Subcutaneous abdominal adipose tissue (tissue), 5 donors: ENCODE measurements around the gene ATP9A.

Source experiments
- H3K27ac ChIP-seq: one replicate; pipeline ENCODE4 v1.7.0; 2013; ENCODE audit warnings: low read depth, mild to moderate bottlenecking, inconsistent platforms, low read length, moderate library complexity
- H3K27me3 ChIP-seq, 5 donors: one replicate each; pipeline ENCODE4 v1.7.0; 2013; ENCODE audit warnings: low read length in 5 of 5, inconsistent platforms in 1 of 5; ENCODE audit not compliant: control insufficient read depth in 5 of 5, insufficient read depth in 4 of 5
- H3K36me3 ChIP-seq, 5 donors: one replicate each; pipeline ENCODE4 v1.7.0; 2013; ENCODE audit warnings: low read length in 5 of 5; ENCODE audit not compliant: control insufficient read depth in 5 of 5, insufficient read depth in 5 of 5
- H3K4me1 ChIP-seq, 5 donors: one replicate each; pipeline ENCODE4 v1.7.0; 2013; ENCODE audit warnings: low read length in 5 of 5, mild to moderate bottlenecking in 3 of 5, moderate library complexity in 1 of 5; ENCODE audit not compliant: control insufficient read depth in 5 of 5, insufficient read depth in 5 of 5
- H3K4me3 ChIP-seq, 5 donors: one replicate each; pipeline ENCODE4 v1.7.0; 2013; ENCODE audit warnings: low read length in 5 of 5, low read depth in 1 of 5
- H3K9ac ChIP-seq, 5 donors: one replicate each; pipeline ENCODE4 v1.7.0; 2013; ENCODE audit warnings: low read length in 5 of 5, mild to moderate bottlenecking in 4 of 5, moderate library complexity in 3 of 5
- H3K9me3 ChIP-seq, 5 donors: one replicate each; pipeline ENCODE4 v1.7.0; 2013; ENCODE audit warnings: low read length in 5 of 5; ENCODE audit not compliant: control insufficient read depth in 5 of 5
- donor health status: healthy.
- donor health status: healthy.
- donor health status: healthy.
- donor health status: healthy.
- donor health status: healthy.

Gene ATP9A

DNA sequence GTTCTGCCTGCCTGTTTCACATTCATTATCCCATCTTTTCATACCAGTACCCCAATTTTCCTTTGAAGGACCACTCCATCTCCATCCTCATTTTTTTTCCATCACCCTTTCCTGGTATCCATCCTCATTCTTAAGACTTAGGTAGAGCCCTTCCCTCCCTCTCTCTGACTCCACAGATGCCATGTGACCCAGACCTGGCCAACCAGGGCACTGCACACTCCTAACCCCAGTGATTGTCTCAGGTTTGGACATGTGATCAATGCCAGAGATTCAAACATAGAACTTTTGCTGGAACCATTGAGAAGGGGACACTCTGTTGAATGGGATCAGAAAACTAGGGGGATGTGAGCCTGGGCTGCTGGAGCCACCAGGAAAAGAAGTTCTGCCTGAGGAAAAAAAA is 186.6 kb downstream of the ATP9A start:
- H3K4me3 ChIP-seq, result no peak overlapping the region
- peaks cover 0 to 2% (median 0%) of the 10 kb centered on the region in 5 donors for H3K27me3 ChIP-seq
- no peak overlapping the region for H3K9ac ChIP-seq
- H3K4me1 ChIP-seq, result peaks cover 0 to 4% (median 0%) of the 10 kb centered on the region in 5 donors
- no peaks in the 10 kb centered on the region for H3K9me3 ChIP-seq
- no peaks in the 10 kb centered on the region for H3K36me3 ChIP-seq
- no peak overlapping the region for H3K27ac ChIP-seq

GRCh38 chr20:51579137-51579536 is 189.1 kb downstream of the ATP9A start:
- H3K27ac ChIP-seq, result no peak overlapping the region
- no peak overlapping the region for H3K9ac ChIP-seq

GRCh38 chr20:51578145-51578459 is 190.1 kb downstream of the ATP9A start:
- H3K9ac ChIP-seq, result no peak overlapping the region
- no peaks in the 10 kb centered on the region for H3K27me3 ChIP-seq
- peaks cover 0 to 9% (median 4%) of the 10 kb centered on the region in 5 donors for H3K9me3 ChIP-seq
- H3K4me1 ChIP-seq, result no peaks in the 10 kb centered on the region
- H3K36me3 ChIP-seq, result no peaks in the 10 kb centered on the region
- H3K4me3 ChIP-seq, result no peak overlapping the region
- no peak overlapping the region for H3K27ac ChIP-seq

More at GRCh38 chr20:51579137-51579536, 189.1 kb downstream of the ATP9A start:
- Histone ChIP-seq H3K9me3 (peaks cover 0 to 9% (median 4%) of the 10 kb centered on the region in 5 donors), H3K27me3 (no peaks in the 10 kb centered on the region), H3K4me1 (no peaks in the 10 kb centered on the region), H3K4me3 (no peak overlapping the region), H3K36me3 (no peaks in the 10 kb centered on the region)

DNA sequence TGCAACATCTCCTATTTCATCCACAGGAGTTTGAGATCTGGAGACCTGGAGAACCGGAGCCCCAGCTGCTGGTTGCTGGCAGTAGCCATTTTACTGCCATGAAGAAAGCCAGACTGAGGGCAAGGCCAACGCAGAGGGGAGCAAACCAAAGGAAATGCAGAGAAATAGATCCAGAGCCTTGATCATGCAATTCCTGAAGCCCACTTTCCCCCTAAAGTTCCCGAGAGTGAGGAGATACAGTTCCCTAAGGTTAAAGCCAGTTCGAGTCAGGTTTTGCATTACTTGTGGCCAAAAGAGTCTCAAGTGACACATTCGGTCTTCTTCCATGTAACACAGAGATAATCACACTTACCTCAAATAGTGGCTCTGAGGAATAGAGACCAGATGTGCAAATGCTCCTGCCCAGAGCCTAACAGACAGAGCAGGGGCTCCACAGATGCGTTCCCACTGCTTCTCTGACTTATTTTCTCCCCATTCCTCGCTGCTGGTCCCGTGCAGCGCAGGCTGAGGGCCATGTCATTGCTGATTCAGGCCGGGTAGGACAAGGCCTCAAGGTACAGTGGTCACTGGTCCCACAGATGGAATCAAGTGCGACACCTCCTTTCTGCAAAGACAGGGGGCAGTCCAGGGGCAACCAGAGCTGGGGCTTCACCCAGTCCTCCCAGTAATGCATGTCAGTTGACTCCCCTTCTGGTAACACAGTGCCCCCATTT is 190.6 kb downstream of the ATP9A start:
- Histone ChIP-seq H3K4me3 (no peak overlapping the region), H3K27ac (no peak overlapping the region), H3K36me3 (no peaks in the 10 kb centered on the region), H3K27me3 (no peaks in the 10 kb centered on the region), H3K9me3 (peaks cover 0 to 9% (median 4%) of the 10 kb centered on the region in 5 donors), H3K9ac (no peak overlapping the region), H3K4me1 (no peaks in the 10 kb centered on the region)

- no peak overlapping the region for H3K9ac ChIP-seq
- H3K27me3 ChIP-seq, result peaks cover 0 to 6% (median 4%) of the 10 kb centered on the region in 5 donors
- peaks cover 0 to 9% (median 4%) of the 10 kb centered on the region in 5 donors for H3K9me3 ChIP-seq
- H3K4me3 ChIP-seq, result no peak overlapping the region
- H3K36me3 ChIP-seq, result no peaks in the 10 kb centered on the region
- H3K4me1 ChIP-seq, result peaks cover 0 to 3% (median 0%) of the 10 kb centered on the region in 5 donors
- H3K27ac ChIP-seq, result no peak overlapping the region
Observed at GRCh38 chr20:51575486-51575885, 192.7 kb downstream of the ATP9A start.

DNA sequence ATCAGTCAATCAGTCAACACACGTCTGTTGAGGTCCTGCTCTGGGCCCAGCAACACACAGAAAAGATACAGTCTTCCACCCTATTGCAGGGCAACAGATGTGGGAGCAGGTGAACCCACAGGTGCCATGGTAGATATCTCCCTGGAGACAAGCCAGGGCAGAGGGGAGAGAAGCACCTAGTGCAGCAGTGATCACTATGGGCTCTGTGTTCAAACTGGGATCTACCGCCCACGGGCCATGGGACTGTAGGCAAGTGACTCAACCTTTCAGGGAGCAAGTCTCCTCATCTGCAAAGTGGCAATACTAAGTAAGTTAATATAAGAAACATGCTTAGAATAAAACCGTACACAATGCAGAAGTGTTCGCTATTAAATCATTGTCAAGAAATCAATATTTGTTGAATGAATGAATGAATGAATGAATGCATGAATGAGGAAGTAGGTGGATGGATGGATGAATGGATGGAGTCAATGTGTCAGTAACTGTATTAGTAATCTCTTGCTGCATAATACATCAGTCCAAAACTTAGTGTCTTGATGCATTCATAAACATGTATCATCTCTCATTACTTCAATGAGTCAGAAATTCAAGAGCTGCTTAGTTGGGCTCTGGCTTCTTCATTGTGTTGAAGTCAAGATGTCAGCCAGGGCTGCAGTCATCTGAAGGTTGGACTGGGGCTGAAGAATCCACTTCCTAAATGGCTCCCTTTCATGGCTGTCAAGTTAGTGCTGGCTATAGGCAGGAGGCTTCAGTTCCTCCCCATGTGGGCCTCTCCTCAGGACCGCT is 193.7 kb downstream of the ATP9A start:
- Histone ChIP-seq H3K4me3 (no peak overlapping the region), H3K9me3 (peaks cover 0 to 9% (median 4%) of the 10 kb centered on the region in 5 donors), H3K27ac (no peak overlapping the region), H3K27me3 (peaks cover 0 to 12% (median 11%) of the 10 kb centered on the region in 5 donors), H3K9ac (no peak overlapping the region), H3K4me1 (peaks cover 0 to 4% (median 0%) of the 10 kb centered on the region in 5 donors), H3K36me3 (no peaks in the 10 kb centered on the region)

- H3K9me3 ChIP-seq, result peaks cover 0 to 9% (median 4%) of the 10 kb centered on the region in 5 donors
- H3K36me3 ChIP-seq, result no peaks in the 10 kb centered on the region
- H3K27ac ChIP-seq, result no peak overlapping the region
- no peak overlapping the region for H3K4me3 ChIP-seq
- peaks cover 0 to 20% (median 15%) of the 10 kb centered on the region in 5 donors for H3K27me3 ChIP-seq
- peaks cover 0 to 4% (median 0%) of the 10 kb centered on the region in 5 donors for H3K4me1 ChIP-seq
- no peak overlapping the region for H3K9ac ChIP-seq
Observed at GRCh38 chr20:51573576-51574243, 194.5 kb downstream of the ATP9A start.

DNA sequence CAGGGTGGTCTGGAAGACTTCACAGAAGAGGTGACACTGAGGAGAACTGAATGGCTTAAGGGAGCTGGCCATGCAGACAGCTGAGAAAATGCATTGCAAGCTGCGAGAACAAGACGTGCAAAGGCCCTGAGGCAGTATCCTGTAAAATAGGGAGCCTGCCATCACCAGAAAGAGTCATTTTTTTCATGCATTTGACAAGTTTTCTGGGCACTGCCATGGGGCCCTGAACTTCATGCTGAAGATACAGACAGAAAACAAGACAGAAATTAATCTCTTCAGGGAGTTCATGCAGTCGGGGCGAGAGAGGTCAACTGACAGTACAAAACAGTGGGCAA is 196.8 kb downstream of the ATP9A start:
- Histone ChIP-seq H3K4me1 (peaks cover 0 to 4% (median 0%) of the 10 kb centered on the region in 5 donors), H3K36me3 (no peaks in the 10 kb centered on the region), H3K9ac (no peak overlapping the region), H3K27me3 (peaks cover 0 to 26% (median 20%) of the 10 kb centered on the region in 5 donors), H3K4me3 (no peak overlapping the region), H3K27ac (no peak overlapping the region), H3K9me3 (peaks cover 0 to 9% (median 4%) of the 10 kb centered on the region in 5 donors)

DNA sequence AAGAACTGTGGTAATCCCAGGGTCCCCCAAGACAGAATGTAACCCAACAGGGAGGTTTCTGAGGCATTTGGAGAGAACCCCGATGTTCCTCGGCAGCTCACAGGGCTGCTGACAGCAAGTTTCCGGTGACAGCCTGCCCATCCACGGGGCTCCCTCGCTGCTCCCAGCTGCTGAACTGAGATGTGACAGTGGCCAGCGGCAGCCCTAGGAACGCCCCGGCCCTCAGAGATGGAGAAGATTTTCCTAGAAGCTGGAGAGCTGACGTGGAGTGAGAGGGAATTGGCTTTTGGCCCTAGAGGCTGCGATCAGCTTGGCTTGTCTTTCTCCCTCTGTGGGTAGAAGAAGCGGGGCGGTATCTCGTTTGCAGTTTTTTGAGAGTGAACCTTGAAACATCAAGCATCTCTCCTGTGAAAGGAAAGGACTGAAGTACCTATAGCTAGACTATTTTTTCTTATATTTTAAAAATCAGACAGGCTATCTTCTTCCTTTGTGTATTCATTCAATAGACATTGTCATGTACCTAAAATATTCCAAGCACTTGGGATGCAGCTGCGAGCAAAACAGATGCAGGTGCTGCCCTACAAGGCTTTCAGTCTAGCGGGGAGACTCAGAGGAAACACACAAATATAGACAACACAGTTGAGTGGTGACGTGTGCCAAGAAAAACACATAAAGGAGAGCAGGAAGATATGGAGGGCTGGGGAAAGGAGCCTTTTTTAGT is 197.3 kb downstream of the ATP9A start:
- no peak overlapping the region for H3K4me3 ChIP-seq
- H3K27me3 ChIP-seq, result peaks cover 0 to 31% (median 22%) of the 10 kb centered on the region in 5 donors
- peaks cover 0 to 4% (median 0%) of the 10 kb centered on the region in 5 donors for H3K4me1 ChIP-seq
- no peak overlapping the region for H3K9ac ChIP-seq
- H3K9me3 ChIP-seq, result peaks cover 0 to 9% (median 4%) of the 10 kb centered on the region in 5 donors
- no peak overlapping the region for H3K27ac ChIP-seq
- H3K36me3 ChIP-seq, result no peaks in the 10 kb centered on the region
